Kidney (tissue), 14 donors: ENCODE results near the gene NCOR2. TPM values are rescaled to one million over a fixed set of nuclear protein-coding genes. Genes with fewer than 3 reads are reported as not detected.

Source experiments
- DNase-seq, 5 donors: peaks; one replicate each; pipeline ENCODE4 v3.0.0-alpha.2; 2013 to 2020
- FAIRE-seq: peaks from 2 replicates; lab custom pipeline; 2012; peaks lifted over from hg19 to GRCh38; lab: Jason Lieb, UNC
- H3K27ac ChIP-seq, 2 donors: one replicate each; pipeline ENCODE4 v1.7.0; 2013; ENCODE audit warnings: low read depth in 2 of 2, low read length in 2 of 2, inconsistent platforms in 1 of 2
- H3K27me3 ChIP-seq: one replicate; pipeline ENCODE4 v1.7.1; 2013; ENCODE audit warnings: low read length, inconsistent platforms; ENCODE audit not compliant: control insufficient read depth, insufficient read depth
- H3K36me3 ChIP-seq, 3 donors: one replicate each; pipeline versions ENCODE4 v1.7.0 to v1.7.1; 2013; ENCODE audit warnings: low read length in 3 of 3, control low read depth in 1 of 3, inconsistent platforms in 1 of 3; ENCODE audit not compliant: insufficient read depth in 3 of 3, control insufficient read depth in 2 of 3
- H3K4me1 ChIP-seq, 3 donors: one replicate each; pipeline versions ENCODE4 v1.7.0 to v1.7.1; 2013; ENCODE audit warnings: low read length in 3 of 3, inconsistent platforms in 1 of 3, low read depth in 1 of 3; ENCODE audit not compliant: control insufficient read depth in 2 of 3, insufficient read depth in 2 of 3
- H3K4me3 ChIP-seq, 3 donors: one replicate each; pipeline versions ENCODE4 v1.7.0 to v1.8.1; 2013; ENCODE audit warnings: low read length in 3 of 3, control low read depth in 1 of 3, inconsistent platforms in 1 of 3
- H3K9ac ChIP-seq, 3 donors: one replicate each; pipeline versions ENCODE4 v1.7.0 to v1.7.1; 2013; ENCODE audit warnings: low read length in 3 of 3, control low read depth in 1 of 3, inconsistent platforms in 1 of 3
- H3K9me3 ChIP-seq, 3 donors: one replicate each; pipeline versions ENCODE4 v1.7.0 to v1.7.1; 2013; ENCODE audit warnings: low read length in 3 of 3, control low read depth in 1 of 3, inconsistent platforms in 1 of 3; ENCODE audit not compliant: control insufficient read depth in 2 of 3, insufficient read depth in 1 of 3
- intact Hi-C: fragments of 100-400 bp; cut with DNase I; formaldehyde crosslinking; loops from one replicate; pipeline ENCODE4 v1.11.1; 2022
- polyA plus RNA-seq: library from polyadenylated mRNA; stranded (reverse); fragments of 350-450 nt; fragmentation: Illumina TruSeq; extraction: RNeasy Lipid Tissue Mini Kit (QIAGEN cat#74804); gene quantifications from one replicate; pipeline ENCODE4 v1.2.3, GENCODE V29; 2014; ENCODE audit warnings: low read depth, low replicate concordance; ENCODE audit not compliant: insufficient read depth
- total RNA-seq: library from RNA; stranded (reverse); fragmentation: NEBNext Ultra II Directional; extraction: Animal tissue kit (Norgen Biotek cat#: 25700); gene quantifications from one replicate; pipeline ENCODE4 v1.2.1, GENCODE V29; 2021
- TF ChIP-seq, protein P1 (sequence below): IDR thresholded peaks from 3 replicates; pipeline ENCODE4 v1.5.1; 2012; ENCODE audit warnings: mild to moderate bottlenecking, moderate library complexity, borderline replicate concordance; ENCODE audit not compliant: insufficient read depth; ENCODE audit errors: extremely low read depth
- donor health status: control.
- donor health status: control.
- donor health status: control.
- donor health status: control.
- donor health status: control.
- donor health status: DM: yes; HTN: yes; CAD: no.
- donor health status: Normal renal cell carcinoma (clear cell type).

Gene NCOR2
- total and polyA plus RNA-seq, 2 donors from 2014 or later, result 18.7 to 205 TPM

DNA sequence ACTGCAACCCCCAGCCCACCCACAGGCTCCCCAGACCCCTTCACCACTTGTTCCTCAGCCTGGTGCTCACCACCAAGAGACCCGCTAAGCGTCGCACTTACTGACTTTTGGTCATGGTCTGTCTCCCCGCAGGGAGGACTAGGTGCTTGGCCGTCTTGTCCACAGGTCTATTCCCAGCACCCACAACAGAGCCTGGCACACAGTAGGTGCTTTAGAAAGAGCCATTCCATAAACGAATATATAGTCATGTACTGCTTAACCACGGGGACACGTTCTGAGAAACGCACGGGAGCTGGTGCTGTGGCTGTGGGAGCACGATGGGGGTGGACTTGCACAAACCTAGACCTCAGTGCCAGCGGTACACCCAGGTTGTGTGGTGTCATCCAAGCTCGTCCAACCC lies 34.0 kb downstream of the NCOR2 start:
- H3K27me3 ChIP-seq, result no peaks in the 10 kb centered on the region
- H3K4me1 ChIP-seq, result peaks cover 0 to 25% (median 8%) of the 10 kb centered on the region in 3 donors
- intact Hi-C loops, result no loop called here
- no peak overlapping the region for H3K4me3 ChIP-seq
- DNase-seq (no peak), FAIRE-seq (no peak)
- TF ChIP-seq, protein P1, sequence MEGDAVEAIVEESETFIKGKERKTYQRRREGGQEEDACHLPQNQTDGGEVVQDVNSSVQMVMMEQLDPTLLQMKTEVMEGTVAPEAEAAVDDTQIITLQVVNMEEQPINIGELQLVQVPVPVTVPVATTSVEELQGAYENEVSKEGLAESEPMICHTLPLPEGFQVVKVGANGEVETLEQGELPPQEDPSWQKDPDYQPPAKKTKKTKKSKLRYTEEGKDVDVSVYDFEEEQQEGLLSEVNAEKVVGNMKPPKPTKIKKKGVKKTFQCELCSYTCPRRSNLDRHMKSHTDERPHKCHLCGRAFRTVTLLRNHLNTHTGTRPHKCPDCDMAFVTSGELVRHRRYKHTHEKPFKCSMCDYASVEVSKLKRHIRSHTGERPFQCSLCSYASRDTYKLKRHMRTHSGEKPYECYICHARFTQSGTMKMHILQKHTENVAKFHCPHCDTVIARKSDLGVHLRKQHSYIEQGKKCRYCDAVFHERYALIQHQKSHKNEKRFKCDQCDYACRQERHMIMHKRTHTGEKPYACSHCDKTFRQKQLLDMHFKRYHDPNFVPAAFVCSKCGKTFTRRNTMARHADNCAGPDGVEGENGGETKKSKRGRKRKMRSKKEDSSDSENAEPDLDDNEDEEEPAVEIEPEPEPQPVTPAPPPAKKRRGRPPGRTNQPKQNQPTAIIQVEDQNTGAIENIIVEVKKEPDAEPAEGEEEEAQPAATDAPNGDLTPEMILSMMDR, result no peak
- H3K36me3 ChIP-seq, result no peaks in the 10 kb centered on the region
- H3K27ac ChIP-seq, result no peak overlapping the region
- H3K9ac ChIP-seq, result no peak overlapping the region
- no peaks in the 10 kb centered on the region for H3K9me3 ChIP-seq

DNA sequence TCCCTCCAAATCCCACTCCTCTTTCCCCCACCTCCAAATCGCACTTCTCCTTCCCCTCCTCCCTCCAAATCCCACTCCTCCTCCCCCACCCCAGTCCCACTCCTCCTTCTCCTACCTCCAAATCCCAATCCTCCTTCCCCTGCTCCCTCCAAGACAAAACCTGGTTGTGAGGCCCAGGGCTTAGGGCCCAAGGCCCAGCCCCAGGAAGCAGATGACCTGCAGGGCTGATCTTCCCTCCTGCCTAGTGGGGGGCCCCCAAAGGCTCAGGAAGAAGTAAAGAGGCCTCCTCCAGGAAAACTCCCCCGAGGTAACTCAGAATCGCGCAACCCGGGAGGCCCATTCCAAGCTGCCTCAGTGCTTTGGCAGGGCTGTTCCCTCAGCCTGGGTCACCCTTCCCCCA lies 34.4 kb downstream of the NCOR2 start:
- Histone ChIP-seq H3K27me3 (no peaks in the 10 kb centered on the region), H3K4me1 (peaks cover 0 to 22% (median 3%) of the 10 kb centered on the region in 3 donors), H3K9ac (no peak overlapping the region), H3K9me3 (no peaks in the 10 kb centered on the region), H3K4me3 (no peak overlapping the region), H3K27ac (no peak overlapping the region), H3K36me3 (no peaks in the 10 kb centered on the region)
- TF ChIP-seq, protein P1, result no peak
- peak in 1 of 5 donors; percentile 58 for DNase-seq
- intact Hi-C loops, result no loop called here
- FAIRE-seq, result no peak

DNA sequence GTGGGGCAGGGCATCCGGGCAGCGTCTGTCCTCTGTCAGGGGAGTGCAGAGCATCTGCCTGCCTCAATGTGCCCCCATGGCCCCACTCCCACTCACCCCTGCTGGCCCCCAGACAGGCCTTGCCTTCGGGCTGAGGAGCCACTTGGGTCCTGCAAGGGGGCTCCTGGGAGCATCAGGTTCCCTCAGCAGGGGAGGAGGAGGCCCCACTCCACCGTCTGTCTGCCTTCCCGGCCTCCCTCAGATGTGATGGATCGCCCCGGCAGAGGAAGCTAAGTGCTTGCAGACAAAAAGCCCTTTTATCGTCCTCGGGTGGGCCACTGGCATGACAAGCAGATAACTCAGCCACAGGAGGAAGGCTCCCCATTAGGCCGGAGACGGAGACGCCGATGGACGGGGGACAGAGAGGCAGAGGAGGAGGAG lies 35.1 kb downstream of the NCOR2 start:
- peak; percentile 60 to 86 (median 84) for DNase-seq
- H3K4me1 ChIP-seq, result peaks cover 0 to 19% (median 0%) of the 10 kb centered on the region in 3 donors
- H3K27me3 ChIP-seq, result no peaks in the 10 kb centered on the region
- no peak overlapping the region for H3K27ac ChIP-seq
- H3K9me3 ChIP-seq, result no peaks in the 10 kb centered on the region
- intact Hi-C loops, result no loop called here
- TF ChIP-seq, protein P1, result no peak
- no peak overlapping the region for H3K4me3 ChIP-seq
- no peak overlapping the region for H3K9ac ChIP-seq
- H3K36me3 ChIP-seq, result no peaks in the 10 kb centered on the region
- FAIRE-seq, result no peak

DNA sequence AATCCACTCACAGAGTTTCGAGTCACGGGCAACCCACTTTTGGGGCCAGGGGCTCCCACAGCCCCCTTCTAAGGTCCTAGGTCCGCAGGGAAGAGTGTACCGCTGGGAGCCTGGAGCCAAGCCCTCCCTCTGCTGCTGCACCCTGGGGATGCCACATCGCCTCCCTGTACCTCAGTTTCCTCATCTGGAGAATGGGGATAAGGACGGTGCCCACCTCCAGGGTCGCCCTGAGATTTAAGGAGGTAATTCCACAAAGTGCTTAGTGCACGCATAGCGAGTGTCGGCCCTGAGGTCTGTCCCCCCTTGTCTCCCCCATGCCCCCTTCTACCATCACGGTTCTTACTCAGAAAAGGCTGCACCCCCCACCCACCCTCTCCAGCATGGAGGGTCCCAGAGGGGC lies 35.5 kb downstream of the NCOR2 start:
- TF ChIP-seq, protein P1, result no peak
- H3K36me3 ChIP-seq, result no peaks in the 10 kb centered on the region
- no peaks in the 10 kb centered on the region for H3K27me3 ChIP-seq
- H3K4me3 ChIP-seq, result no peak overlapping the region
- intact Hi-C loops, result no loop called here
- FAIRE-seq, result no peak
- H3K9me3 ChIP-seq, result no peaks in the 10 kb centered on the region
- no peak for DNase-seq
- no peak overlapping the region for H3K9ac ChIP-seq
- H3K27ac ChIP-seq, result no peak overlapping the region
- peaks cover 0 to 16% (median 0%) of the 10 kb centered on the region in 3 donors for H3K4me1 ChIP-seq
